ENCODE results near the gene CCDC141. TPM values are rescaled to one million over a fixed set of nuclear protein-coding genes. Genes with fewer than 3 reads are reported as not detected.

The CCDC141 gene
- total RNA-seq, 1 experiment from 2014 or later = 0.30 TPM

GRCh38 chr2:178880257-178880656, 169.7 kb downstream of the CCDC141 start:
- Histone ChIP-seq H3K36me3 (ENCODE audit: insufficient read depth, low read length) (no peaks in the 10 kb centered on the region), H3K27ac (ENCODE audit: low read length) (no peak overlapping the region), H3K9ac (ENCODE audit: low read length) (no peak overlapping the region), H3K9me2 (replicated peaks; ENCODE audit: insufficient read depth, low read length) (no peaks in the 10 kb centered on the region), H4K20me1 (ENCODE audit: insufficient read depth, low read depth, low read length) (no peaks in the 10 kb centered on the region), H3K4me3 (ENCODE audit: low read length) (no peak overlapping the region), H3K4me1 (ENCODE audit: low read length) (no peaks in the 10 kb centered on the region), H3K9me3 (ENCODE audit: low read length) (no peaks in the 10 kb centered on the region), H3K79me2 (ENCODE audit: low read length) (no peaks in the 10 kb centered on the region), H3K27me3 (ENCODE audit: low read length) (no peaks in the 10 kb centered on the region), H2AFZ (ENCODE audit: low read length) (no peak overlapping the region), H3K4me2 (ENCODE audit: low read depth, low read length, poor library complexity, severe bottlenecking) (no peak overlapping the region)
- DNase-seq = no peak

GRCh38 chr2:178877874-178878273, 172.1 kb downstream of the CCDC141 start:
- Histone ChIP-seq H3K36me3 (ENCODE audit: insufficient read depth, low read length) (no peaks in the 10 kb centered on the region), H3K9me3 (ENCODE audit: low read length) (no peaks in the 10 kb centered on the region), H3K4me3 (ENCODE audit: low read length) (no peak overlapping the region), H2AFZ (ENCODE audit: low read length) (no peak overlapping the region), H3K27ac (ENCODE audit: low read length) (no peak overlapping the region), H3K9me2 (replicated peaks; ENCODE audit: insufficient read depth, low read length) (no peaks in the 10 kb centered on the region), H3K79me2 (ENCODE audit: low read length) (no peaks in the 10 kb centered on the region), H3K4me1 (ENCODE audit: low read length) (no peaks in the 10 kb centered on the region), H4K20me1 (ENCODE audit: insufficient read depth, low read depth, low read length) (no peaks in the 10 kb centered on the region), H3K27me3 (ENCODE audit: low read length) (no peaks in the 10 kb centered on the region), H3K4me2 (ENCODE audit: low read depth, low read length, poor library complexity, severe bottlenecking) (no peak overlapping the region), H3K9ac (ENCODE audit: low read length) (no peak overlapping the region)
- DNase-seq = no peak

GRCh38 chr2:178874529-178875240, 175.3 kb downstream of the CCDC141 start:
- H3K79me2 ChIP-seq (ENCODE audit: low read length) = no peaks in the 10 kb centered on the region
- no peaks in the 10 kb centered on the region for H4K20me1 ChIP-seq (ENCODE audit: insufficient read depth, low read depth, low read length)
- no peak overlapping the region for H2AFZ ChIP-seq (ENCODE audit: low read length)
- H3K4me2 ChIP-seq (ENCODE audit: low read depth, low read length, poor library complexity, severe bottlenecking) = no peak overlapping the region
- no peaks in the 10 kb centered on the region for H3K9me3 ChIP-seq (ENCODE audit: low read length)
- H3K9me2 ChIP-seq (replicated peaks; ENCODE audit: insufficient read depth, low read length) = no peaks in the 10 kb centered on the region
- no peaks in the 10 kb centered on the region for H3K4me1 ChIP-seq (ENCODE audit: low read length)
- no peak for DNase-seq
- H3K27me3 ChIP-seq (ENCODE audit: low read length) = no peaks in the 10 kb centered on the region
- H3K9ac ChIP-seq (ENCODE audit: low read length) = no peak overlapping the region
- no peak overlapping the region for H3K4me3 ChIP-seq (ENCODE audit: low read length)
- H3K36me3 ChIP-seq (ENCODE audit: insufficient read depth, low read length) = no peaks in the 10 kb centered on the region
- no peak overlapping the region for H3K27ac ChIP-seq (ENCODE audit: low read length)

- Histone ChIP-seq H3K79me2 (ENCODE audit: low read length) (no peaks in the 10 kb centered on the region), H3K9ac (ENCODE audit: low read length) (no peak overlapping the region), H3K4me3 (ENCODE audit: low read length) (no peak overlapping the region), H4K20me1 (ENCODE audit: insufficient read depth, low read depth, low read length) (no peaks in the 10 kb centered on the region), H2AFZ (ENCODE audit: low read length) (no peak overlapping the region), H3K4me2 (ENCODE audit: low read depth, low read length, poor library complexity, severe bottlenecking) (no peak overlapping the region), H3K27me3 (ENCODE audit: low read length) (no peaks in the 10 kb centered on the region), H3K9me2 (replicated peaks; ENCODE audit: insufficient read depth, low read length) (no peaks in the 10 kb centered on the region), H3K4me1 (ENCODE audit: low read length) (no peaks in the 10 kb centered on the region), H3K36me3 (ENCODE audit: insufficient read depth, low read length) (no peaks in the 10 kb centered on the region), H3K27ac (ENCODE audit: low read length) (no peak overlapping the region), H3K9me3 (ENCODE audit: low read length) (no peaks in the 10 kb centered on the region)
- no peak for DNase-seq
Measured at GRCh38 chr2:178873912-178874311, 176.0 kb downstream of the CCDC141 start.

GRCh38 chr2:178871536-178871935, 178.4 kb downstream of the CCDC141 start:
- Histone ChIP-seq H3K27ac (ENCODE audit: low read length) (no peak overlapping the region), H3K79me2 (ENCODE audit: low read length) (no peaks in the 10 kb centered on the region), H3K9me2 (replicated peaks; ENCODE audit: insufficient read depth, low read length) (no peaks in the 10 kb centered on the region), H3K4me3 (ENCODE audit: low read length) (no peak overlapping the region), H2AFZ (ENCODE audit: low read length) (no peak overlapping the region), H3K4me1 (ENCODE audit: low read length) (no peaks in the 10 kb centered on the region), H4K20me1 (ENCODE audit: insufficient read depth, low read depth, low read length) (no peaks in the 10 kb centered on the region), H3K4me2 (ENCODE audit: low read depth, low read length, poor library complexity, severe bottlenecking) (no peak overlapping the region), H3K9me3 (ENCODE audit: low read length) (no peaks in the 10 kb centered on the region), H3K9ac (ENCODE audit: low read length) (no peak overlapping the region), H3K36me3 (ENCODE audit: insufficient read depth, low read length) (no peaks in the 10 kb centered on the region), H3K27me3 (ENCODE audit: low read length) (no peaks in the 10 kb centered on the region)
- no peak for DNase-seq

GRCh38 chr2:178870703-178871102, 179.2 kb downstream of the CCDC141 start:
- no peaks in the 10 kb centered on the region for H3K4me1 ChIP-seq (ENCODE audit: low read length)
- DNase-seq = no peak
- H4K20me1 ChIP-seq (ENCODE audit: insufficient read depth, low read depth, low read length) = no peaks in the 10 kb centered on the region
- no peak overlapping the region for H3K27ac ChIP-seq (ENCODE audit: low read length)
- H3K79me2 ChIP-seq (ENCODE audit: low read length) = no peaks in the 10 kb centered on the region
- no peak overlapping the region for H3K4me3 ChIP-seq (ENCODE audit: low read length)
- H3K36me3 ChIP-seq (ENCODE audit: insufficient read depth, low read length) = no peaks in the 10 kb centered on the region
- no peak overlapping the region for H2AFZ ChIP-seq (ENCODE audit: low read length)
- H3K9me3 ChIP-seq (ENCODE audit: low read length) = no peaks in the 10 kb centered on the region
- H3K9me2 ChIP-seq (replicated peaks; ENCODE audit: insufficient read depth, low read length) = no peaks in the 10 kb centered on the region
- no peaks in the 10 kb centered on the region for H3K27me3 ChIP-seq (ENCODE audit: low read length)
- H3K4me2 ChIP-seq (ENCODE audit: low read depth, low read length, poor library complexity, severe bottlenecking) = no peak overlapping the region
- H3K9ac ChIP-seq (ENCODE audit: low read length) = no peak overlapping the region

GRCh38 chr2:178865999-178866398, 183.9 kb downstream of the CCDC141 start:
- Histone ChIP-seq H3K4me3 (ENCODE audit: low read length) (no peak overlapping the region), H3K27ac (ENCODE audit: low read length) (no peak overlapping the region), H3K4me2 (ENCODE audit: low read depth, low read length, poor library complexity, severe bottlenecking) (no peak overlapping the region), H3K9me2 (replicated peaks; ENCODE audit: insufficient read depth, low read length) (no peaks in the 10 kb centered on the region), H3K9me3 (ENCODE audit: low read length) (no peaks in the 10 kb centered on the region), H4K20me1 (ENCODE audit: insufficient read depth, low read depth, low read length) (no peaks in the 10 kb centered on the region), H3K79me2 (ENCODE audit: low read length) (no peaks in the 10 kb centered on the region), H2AFZ (ENCODE audit: low read length) (no peak overlapping the region), H3K36me3 (ENCODE audit: insufficient read depth, low read length) (no peaks in the 10 kb centered on the region), H3K9ac (ENCODE audit: low read length) (no peak overlapping the region), H3K4me1 (ENCODE audit: low read length) (no peaks in the 10 kb centered on the region), H3K27me3 (ENCODE audit: low read length) (no peaks in the 10 kb centered on the region)
- no peak for DNase-seq

- H4K20me1 ChIP-seq (ENCODE audit: insufficient read depth, low read depth, low read length) = no peaks in the 10 kb centered on the region
- no peak overlapping the region for H3K4me3 ChIP-seq (ENCODE audit: low read length)
- no peak for DNase-seq
- no peak overlapping the region for H3K27ac ChIP-seq (ENCODE audit: low read length)
- no peak overlapping the region for H3K9ac ChIP-seq (ENCODE audit: low read length)
- H2AFZ ChIP-seq (ENCODE audit: low read length) = no peak overlapping the region
- H3K79me2 ChIP-seq (ENCODE audit: low read length) = no peaks in the 10 kb centered on the region
- no peaks in the 10 kb centered on the region for H3K9me2 ChIP-seq (replicated peaks; ENCODE audit: insufficient read depth, low read length)
- no peaks in the 10 kb centered on the region for H3K9me3 ChIP-seq (ENCODE audit: low read length)
- H3K36me3 ChIP-seq (ENCODE audit: insufficient read depth, low read length) = no peaks in the 10 kb centered on the region
- no peaks in the 10 kb centered on the region for H3K27me3 ChIP-seq (ENCODE audit: low read length)
- no peak overlapping the region for H3K4me2 ChIP-seq (ENCODE audit: low read depth, low read length, poor library complexity, severe bottlenecking)
- H3K4me1 ChIP-seq (ENCODE audit: low read length) = no peaks in the 10 kb centered on the region
Measured at GRCh38 chr2:178865146-178865936, 184.6 kb downstream of the CCDC141 start.

Measured in Karpas-422 (cell line).